NCI-H82 treated with DMSO at 0.1 percent for 48 hours (cell line): ENCODE data around the gene XXYLT1.

Experiments
- DNase-seq: peaks from one replicate; lab custom pipeline; 2025; ENCODE audit not compliant: unreplicated experiment; lab: John Stamatoyannopoulos, UW

XXYLT1 gene

DNA sequence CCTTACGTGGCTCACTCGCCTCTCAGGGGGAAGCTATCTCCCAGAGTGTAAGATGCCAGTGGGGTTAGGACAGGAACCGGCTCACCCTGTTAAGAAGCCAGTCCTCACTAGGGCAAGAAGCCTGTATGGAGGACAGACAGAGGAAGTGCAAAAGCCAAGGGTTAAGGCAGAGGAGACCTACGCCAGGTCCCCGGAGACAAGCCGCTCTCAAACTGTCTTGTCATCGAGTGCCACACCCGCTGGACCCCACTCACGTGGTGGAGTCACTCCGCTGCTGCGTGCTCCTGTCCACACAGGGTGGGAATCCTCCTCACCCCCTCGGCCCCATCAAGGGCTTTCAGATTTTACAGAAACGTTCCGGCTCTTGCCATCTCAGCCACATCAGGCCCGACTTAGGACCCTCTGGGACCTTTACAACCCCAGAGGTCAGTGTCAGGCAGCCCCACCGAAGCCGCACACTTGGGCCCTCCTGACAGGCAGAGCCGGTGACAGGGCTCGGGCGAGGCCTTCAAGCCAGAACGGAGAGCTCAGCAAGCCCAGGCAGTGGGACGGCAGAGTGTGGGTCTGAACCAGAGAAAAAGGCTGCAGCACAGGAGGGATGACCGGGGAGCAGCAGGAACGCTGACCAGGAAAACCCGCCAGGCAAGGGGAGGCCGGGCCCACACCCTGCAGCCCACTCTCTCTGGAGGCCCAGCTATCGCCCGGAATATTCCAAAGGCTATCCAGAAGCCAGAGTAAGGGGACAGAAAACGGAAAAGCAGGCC lies 61.7 kb downstream of the XXYLT1 start:
- DNase-seq = no peak

GRCh38 chr3:195208631-195209030 lies 62.3 kb downstream of the XXYLT1 start:
- no peak for DNase-seq

GRCh38 chr3:195208183-195208582 lies 62.8 kb downstream of the XXYLT1 start:
- DNase-seq = no peak

DNA sequence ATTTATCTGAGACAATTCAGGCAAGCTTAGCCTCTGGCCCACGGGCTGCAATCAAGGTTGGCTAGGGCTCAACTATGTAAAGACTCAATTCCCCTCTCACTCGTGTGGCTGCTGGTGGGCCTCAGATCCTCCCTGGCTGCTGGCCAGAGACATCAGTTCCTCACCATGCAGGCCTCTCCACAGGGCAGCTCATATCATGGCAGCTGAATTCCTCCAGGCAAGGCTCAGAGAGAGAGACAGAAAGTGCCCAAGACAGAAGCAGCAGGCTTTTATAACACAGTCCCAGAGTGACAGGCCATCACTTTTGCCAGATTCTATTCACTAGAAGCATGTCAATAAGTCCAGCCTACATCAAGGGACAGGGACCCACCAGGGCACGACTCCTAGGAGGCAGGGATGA lies 63.2 kb downstream of the XXYLT1 start:
- no peak for DNase-seq

- no peak for DNase-seq
Observed at GRCh38 chr3:195207056-195207455, 63.9 kb downstream of the XXYLT1 start.

DNA sequence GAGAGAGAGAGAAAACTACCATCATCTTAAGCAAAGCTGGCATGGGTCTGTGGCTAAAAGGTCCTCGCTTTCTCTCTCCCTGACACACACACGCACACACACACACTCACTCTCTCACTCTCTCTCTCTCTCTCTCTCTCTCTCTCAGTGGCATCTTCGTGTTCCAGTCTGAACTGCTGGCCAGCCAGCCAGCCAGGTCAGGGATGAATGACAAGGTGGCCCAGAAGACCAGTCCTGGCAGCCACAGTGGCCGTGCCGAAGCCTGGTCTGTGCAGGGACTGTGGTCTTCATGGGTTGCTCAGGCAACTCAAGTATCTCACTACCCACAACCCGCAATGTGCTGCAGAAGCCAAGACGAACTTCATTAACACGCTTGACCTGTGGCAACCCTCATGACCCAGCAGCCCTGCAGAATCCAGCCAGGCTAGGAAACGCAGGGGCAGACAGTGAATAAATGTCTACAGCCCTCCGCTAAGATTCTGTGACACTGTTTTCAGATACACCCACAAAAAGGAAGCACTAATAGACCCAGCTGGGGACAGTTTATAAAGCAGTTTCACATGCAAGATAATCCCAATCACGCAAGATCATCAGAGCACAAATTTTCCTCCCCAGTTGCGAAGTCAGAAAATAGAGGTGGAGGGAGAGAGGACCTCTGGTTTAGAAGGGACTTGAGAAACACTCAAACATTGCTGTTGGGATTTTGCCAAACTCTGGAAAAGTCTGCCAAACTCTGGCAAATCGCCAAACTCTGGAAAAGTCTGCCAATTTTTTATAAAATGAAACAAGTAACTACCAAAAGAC lies 66.4 kb downstream of the XXYLT1 start:
- no peak for DNase-seq

DNA sequence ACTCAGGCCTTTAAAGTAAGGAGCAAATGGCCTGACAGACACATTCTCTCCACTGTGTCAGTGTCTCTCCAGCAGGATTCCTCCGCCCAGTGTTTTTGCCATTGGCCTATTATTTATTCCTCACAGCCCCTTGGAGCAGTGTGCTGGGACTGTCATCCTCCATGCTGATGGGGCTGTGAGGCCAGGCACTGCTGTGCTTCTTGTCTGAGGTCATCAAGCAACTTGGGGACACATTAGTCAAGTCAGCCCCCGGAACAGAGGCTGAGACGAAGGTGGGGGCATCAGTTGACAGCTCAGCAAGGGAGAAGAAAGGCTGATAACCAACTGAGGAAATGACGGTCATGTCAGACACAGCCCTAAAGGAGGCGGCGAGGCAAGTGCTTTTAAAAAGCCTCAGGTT lies 67.4 kb downstream of the XXYLT1 start:
- no peak for DNase-seq

- no peak for DNase-seq
Observed at GRCh38 chr3:195201295-195201694, 69.7 kb downstream of the XXYLT1 start.

DNA sequence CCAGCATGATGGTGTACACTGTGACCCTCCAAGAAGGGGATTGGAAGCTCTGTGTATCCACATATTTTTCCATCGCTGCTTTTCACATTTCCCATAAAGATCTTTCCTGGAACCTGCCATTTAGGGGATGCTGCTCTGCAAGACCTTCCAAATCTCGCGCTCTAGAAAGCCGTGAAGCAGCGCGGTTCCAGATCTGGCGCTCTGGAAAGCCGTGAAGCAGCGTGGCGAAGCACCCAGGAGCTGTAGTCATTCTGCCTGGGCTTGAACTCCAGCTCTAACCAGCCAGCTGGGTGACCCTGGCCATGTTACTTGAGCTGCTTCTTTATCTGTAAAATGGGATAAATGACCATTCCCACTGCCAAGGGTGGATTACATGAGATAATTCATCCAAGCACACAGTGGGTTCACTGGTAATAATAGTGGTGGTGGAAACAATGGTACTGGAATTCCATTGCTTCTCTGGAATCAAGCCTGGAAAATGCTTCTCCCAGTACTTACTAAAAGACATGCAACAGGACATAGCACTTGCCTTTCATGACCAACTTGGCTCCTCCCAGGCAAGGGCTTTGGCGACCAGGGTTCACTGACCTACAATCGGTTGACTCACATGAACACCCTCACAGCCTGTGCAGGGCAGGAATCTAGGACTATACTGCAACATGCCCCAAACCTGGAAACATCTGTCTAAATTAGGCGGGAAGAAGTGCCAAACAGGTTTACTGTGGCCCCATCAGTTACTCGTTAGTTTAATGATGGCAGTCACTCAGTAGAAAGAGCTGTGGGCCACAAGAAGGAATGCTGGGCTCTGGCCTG lies 70.7 kb downstream of the XXYLT1 start:
- DNase-seq = no peak

DNA sequence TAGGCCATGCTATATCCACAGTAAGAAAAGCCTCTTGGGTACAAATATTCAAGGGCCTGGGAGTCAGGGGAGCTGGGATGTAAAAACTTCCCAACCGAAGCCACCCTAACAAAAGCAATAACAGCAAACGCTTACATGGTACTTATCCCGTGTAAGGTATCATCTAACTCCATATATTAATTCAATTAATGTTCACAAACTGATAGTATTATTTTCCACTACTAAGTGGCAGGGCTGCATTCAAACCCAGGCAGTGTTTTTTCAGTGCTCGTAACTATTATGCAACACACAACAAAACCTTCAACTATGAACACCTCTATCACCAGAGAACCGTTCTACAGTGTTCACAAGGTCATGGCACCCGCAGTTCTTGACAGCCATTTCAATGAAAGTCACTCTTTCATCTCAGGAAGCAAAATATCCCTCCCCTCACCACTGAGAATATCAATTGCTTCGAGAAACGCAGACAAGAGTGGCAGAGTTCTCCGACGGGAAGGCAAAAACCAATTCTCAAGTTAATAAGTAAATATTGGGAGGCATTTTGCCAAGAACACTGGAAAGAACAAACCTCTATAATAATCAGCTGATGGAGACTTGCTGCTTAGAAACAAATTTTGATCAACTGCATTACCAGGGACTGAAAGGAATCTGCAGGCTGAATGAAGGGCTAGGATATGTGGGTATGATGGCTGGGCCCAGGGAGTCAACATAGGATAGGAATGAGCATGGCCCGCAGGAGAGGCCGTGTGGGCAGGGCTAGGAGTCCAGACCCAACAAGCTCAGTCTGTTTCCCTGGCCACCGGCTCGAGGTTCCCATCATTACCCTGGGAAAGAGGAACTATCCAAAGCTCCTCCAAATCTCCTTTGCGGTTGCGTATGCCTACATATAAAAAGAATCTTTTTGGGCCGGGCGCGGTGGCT lies 72.3 kb downstream of the XXYLT1 start:
- no peak for DNase-seq

DNA sequence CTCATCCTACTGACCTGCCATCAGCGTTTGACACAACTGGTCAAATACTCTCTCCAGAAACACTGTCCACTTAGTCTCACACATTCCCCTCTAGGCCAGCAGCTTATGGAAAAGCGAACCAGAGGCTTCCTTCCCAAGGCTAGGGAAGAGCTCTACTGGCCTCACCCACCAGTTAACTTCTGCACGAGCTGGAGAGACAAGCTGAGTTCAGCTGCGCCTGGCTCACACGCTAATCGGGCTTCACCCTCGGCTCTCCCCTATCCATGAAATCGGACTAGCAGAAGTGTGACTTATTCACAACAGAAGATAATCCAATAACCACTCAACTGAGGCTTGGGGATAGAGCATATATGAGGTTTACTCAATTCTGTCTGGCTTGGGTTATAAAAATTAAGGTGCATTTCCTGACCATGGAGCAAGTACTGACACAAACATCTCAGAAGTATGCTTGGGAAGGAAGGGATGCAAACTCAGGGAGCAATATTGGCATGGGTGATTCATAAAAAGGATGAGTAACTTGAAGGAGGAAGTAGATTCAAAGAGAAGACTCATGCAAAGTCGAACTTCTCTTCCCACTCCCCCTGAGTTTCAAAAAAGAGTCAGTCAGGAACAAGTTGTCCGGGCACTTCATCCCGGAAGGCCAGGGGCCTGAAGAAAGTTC lies 73.1 kb downstream of the XXYLT1 start:
- DNase-seq = peak; percentile 76

DNA sequence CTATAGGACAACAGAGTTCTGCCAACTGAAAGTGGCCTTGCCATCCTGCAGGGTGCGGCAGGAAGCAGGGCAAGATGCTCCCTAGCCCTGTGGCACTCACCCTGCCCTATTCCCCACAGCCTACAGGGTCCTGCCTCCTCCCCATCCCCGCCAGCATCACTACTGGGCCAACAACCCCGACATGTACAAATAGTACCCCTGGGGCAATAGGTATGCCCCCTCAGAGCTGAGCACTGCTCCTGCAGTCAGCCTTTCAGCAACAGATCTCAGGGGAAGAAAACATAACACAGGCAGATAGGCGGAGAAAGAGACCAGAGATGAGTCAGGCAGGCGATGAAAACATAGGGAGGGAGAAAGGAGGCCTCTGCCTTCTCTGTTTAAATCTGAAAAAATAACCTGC lies 74.7 kb downstream of the XXYLT1 start:
- DNase-seq = no peak

GRCh38 chr3:195195321-195196209 lies 75.4 kb downstream of the XXYLT1 start:
- no peak for DNase-seq

DNA sequence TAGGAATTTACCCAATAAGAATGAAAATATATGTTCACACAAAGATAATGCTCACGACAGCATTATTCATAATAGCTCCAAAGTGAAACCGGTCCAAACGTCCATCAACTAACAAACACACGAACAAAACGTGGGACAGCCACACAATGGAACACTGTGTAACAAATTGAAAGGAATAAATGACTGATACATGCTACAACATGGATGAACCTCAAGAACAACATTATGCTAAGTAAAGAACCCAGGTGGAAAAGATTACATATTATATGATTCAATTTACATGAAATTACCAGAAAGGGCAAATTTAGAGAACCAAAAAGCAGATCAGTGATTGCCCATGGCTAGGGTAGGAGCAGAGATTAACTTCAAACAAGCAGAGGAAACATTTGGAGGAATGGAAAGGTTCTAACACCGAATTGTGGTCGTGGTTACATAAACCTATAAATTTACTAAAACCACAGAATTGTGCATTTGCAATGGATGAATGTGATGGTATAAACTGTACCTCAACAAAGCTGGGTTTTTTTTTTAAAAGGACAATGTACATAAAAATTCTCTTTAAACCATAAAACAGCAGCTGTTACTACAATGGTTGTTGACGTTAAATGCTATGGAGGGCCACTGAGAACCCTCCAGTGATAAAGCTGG lies 76.3 kb downstream of the XXYLT1 start:
- DNase-seq = no peak

DNA sequence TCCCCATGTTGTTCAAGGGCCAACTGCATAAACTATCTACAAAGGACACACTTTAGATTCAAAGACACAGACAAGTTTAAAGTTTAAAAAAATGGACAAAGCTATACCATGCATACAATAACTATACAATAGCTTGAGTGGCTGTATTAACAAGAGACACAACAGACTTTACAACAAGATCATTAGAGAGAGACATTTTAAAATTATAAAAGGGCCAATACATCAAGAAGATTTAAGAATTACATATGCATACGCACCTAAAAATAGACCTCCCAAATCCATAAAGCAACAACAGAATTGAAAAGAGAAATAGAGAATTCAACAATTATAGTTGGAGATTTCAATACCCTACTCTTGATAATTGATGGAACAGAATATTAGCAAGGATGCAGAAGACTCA lies 79.4 kb downstream of the XXYLT1 start:
- DNase-seq = no peak

DNA sequence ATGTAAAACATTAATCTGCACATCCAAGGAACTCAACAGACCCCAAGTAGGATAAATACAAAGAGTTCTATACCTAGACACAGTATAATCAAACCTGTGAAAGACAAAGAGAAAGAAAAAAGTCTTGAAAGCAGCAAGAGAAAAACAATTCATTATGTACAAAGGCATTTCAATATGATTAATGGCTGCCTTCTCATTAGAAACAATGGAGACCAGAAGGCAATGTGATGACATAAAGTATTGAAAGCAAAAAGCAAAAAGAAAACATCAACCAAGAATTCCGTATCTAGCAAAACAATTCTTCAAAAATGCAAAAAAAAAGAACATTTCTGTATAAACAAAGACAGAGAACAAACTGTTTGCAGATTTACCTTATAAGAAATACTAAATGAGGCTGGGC lies 81.1 kb downstream of the XXYLT1 start:
- DNase-seq = no peak

- DNase-seq = no peak
Observed at GRCh38 chr3:195188426-195188927, 82.5 kb downstream of the XXYLT1 start.
